Caco-2 (cell line): ENCODE results near the gene CCDC198. TPM values are rescaled to one million over a fixed set of nuclear protein-coding genes. Genes with fewer than 3 reads are reported as not detected.

ENCODE experiments used
- BruUV-seq: library from RNA; stranded (reverse); fragments of 400-500 nt; replicated peaks from 2 replicates; lab custom pipeline; 2021; lab: Mats Ljungman, UMichigan
- CTCF ChIA-PET: fragments of 300-600 bp; sonication (Branson Sonifier 250); formaldehyde crosslinking; loops from one replicate; lab custom pipeline; 2022; ENCODE audit warnings: antibody characterized with exemption; lab: Charles Lee
- POLR2A ChIA-PET: fragments of 300-600 bp; sonication (Branson Sonifier 250); formaldehyde crosslinking; loops from one replicate; lab custom pipeline; 2022; ENCODE audit warnings: antibody characterized with exemption; lab: Charles Lee
- DNase-seq, 2 experiments: peaks; one replicate each; pipeline versions ENCODE4 v3.0.0 to v3.0.0-alpha.2; 2020 to 2022
- H3K27me3 ChIP-seq: replicated peaks from 2 replicates; pipeline ENCODE4 v1.6.0; 2011; ENCODE audit warnings: low read length; ENCODE audit not compliant: control insufficient read depth, insufficient read depth
- H3K36me3 ChIP-seq: 2 replicates; pipeline ENCODE4 v1.5.1; 2011; ENCODE audit warnings: low read length; ENCODE audit not compliant: control insufficient read depth, insufficient read depth
- H3K4me1 ChIP-seq: fragments of 250-450 bp; sonication (Bioruptor Pico); 2 replicates; pipeline ENCODE4 v1.5.1; 2020; ENCODE audit warnings: mild to moderate bottlenecking
- H3K4me3 ChIP-seq: 2 replicates; pipeline ENCODE4 v1.5.1; 2011; ENCODE audit warnings: low read depth, mild to moderate bottlenecking, control low read depth, low read length
- H3K9me3 ChIP-seq: fragments of 250-450 bp; sonication (Bioruptor Pico); 2 replicates; pipeline ENCODE4 v1.5.1; 2020; ENCODE audit warnings: mild to moderate bottlenecking, moderate library complexity
- H3K27ac Mint-ChIP-seq: one replicate; pipeline ENCODE4 v1.8.0; 2022; ENCODE audit warnings: mixed read lengths; ENCODE audit not compliant: unreplicated experiment
- H3K27me3 Mint-ChIP-seq: one replicate; pipeline ENCODE4 v1.8.0; 2022; ENCODE audit warnings: mixed read lengths; ENCODE audit not compliant: insufficient read depth, unreplicated experiment
- H3K36me3 Mint-ChIP-seq: one replicate; pipeline ENCODE4 v1.8.0; 2022; ENCODE audit warnings: mild to moderate bottlenecking, mixed read lengths; ENCODE audit not compliant: insufficient read depth, unreplicated experiment
- H3K4me1 Mint-ChIP-seq: one replicate; pipeline ENCODE4 v1.8.0; 2022; ENCODE audit warnings: low read depth, mixed read lengths; ENCODE audit not compliant: unreplicated experiment
- H3K4me3 Mint-ChIP-seq: one replicate; pipeline ENCODE4 v1.8.0; 2022; ENCODE audit warnings: mild to moderate bottlenecking, moderate library complexity, mixed read lengths; ENCODE audit not compliant: unreplicated experiment
- H3K9me3 Mint-ChIP-seq: one replicate; pipeline ENCODE4 v1.8.0; 2022; ENCODE audit warnings: mixed read lengths; ENCODE audit not compliant: unreplicated experiment
- intact Hi-C: fragments of 100-400 bp; cut with micrococcal nuclease; formaldehyde crosslinking; loops from one replicate; pipeline ENCODE4 v1.10.0; 2022; ENCODE audit not compliant: unreplicated experiment
- total RNA-seq: library from RNA; stranded (reverse); gene quantifications from 2 replicates; pipeline ENCODE4 v1.2.3, GENCODE V29; 2022
- TF ChIP-seq, protein P1 (sequence below), 2 experiments: fragments of 200-600 bp in 1 of 2; IDR thresholded peaks; 1 replicate in 1 of 2; 2 replicates in 1 of 2; pipeline versions ENCODE4 v1.5.1 to v1.8.0; 2011 to 2022; ENCODE audit warnings: antibody characterized with exemption in 1 of 2, control low read depth in 1 of 2, inconsistent platforms in 1 of 2, low read depth in 1 of 2, low read length in 1 of 2, mild to moderate bottlenecking in 1 of 2, moderate library complexity in 1 of 2; ENCODE audit not compliant: insufficient read depth in 1 of 2, severe bottlenecking in 1 of 2, unreplicated experiment in 1 of 2

CCDC198 gene
- total RNA-seq, 1 experiment from 2014 or later = 0.66 TPM

DNA sequence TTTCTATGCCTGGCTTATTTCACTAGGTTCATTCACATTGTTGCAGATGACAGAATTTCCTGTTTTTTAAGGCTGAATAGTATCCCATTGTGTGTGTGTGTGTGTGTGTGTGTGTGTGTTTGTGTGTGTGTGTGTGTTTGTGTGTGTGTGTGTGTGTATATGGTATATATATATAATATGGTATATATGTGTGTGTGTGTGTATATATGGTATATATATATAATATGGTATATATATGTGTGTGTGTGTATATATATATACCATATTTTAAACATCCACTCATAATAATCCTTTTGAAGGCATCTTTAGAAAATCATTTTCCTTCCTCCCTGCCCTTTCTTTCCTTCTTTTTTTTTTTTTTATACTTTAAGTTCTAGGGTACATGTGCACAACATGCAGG lies 5.0 kb upstream of the CCDC198 start:
- no peak for DNase-seq
- Mint-ChIP-seq H3K9me3 (no peaks in the 10 kb centered on the region), H3K27me3 (no peaks in the 10 kb centered on the region), H3K4me3 (no peak overlapping the region), H3K36me3 (no peaks in the 10 kb centered on the region), H3K27ac (no peak overlapping the region), H3K4me1 (peaks cover 4% of the 10 kb centered on the region)
- Histone ChIP-seq H3K4me1 (0 out of 2 replicates have a peak, but pooled peaks cover 5% of the 10 kb centered on the region), H3K4me3 (no peak overlapping the region), H3K9me3 (no peaks in the 10 kb centered on the region), H3K27me3 (no peaks in the 10 kb centered on the region), H3K36me3 (no peaks in the 10 kb centered on the region)
- ChIA-PET CTCF (no interaction called here), POLR2A (no interaction called here)
- BruUV-seq = no TSS peak
- TF ChIP-seq, protein P1, sequence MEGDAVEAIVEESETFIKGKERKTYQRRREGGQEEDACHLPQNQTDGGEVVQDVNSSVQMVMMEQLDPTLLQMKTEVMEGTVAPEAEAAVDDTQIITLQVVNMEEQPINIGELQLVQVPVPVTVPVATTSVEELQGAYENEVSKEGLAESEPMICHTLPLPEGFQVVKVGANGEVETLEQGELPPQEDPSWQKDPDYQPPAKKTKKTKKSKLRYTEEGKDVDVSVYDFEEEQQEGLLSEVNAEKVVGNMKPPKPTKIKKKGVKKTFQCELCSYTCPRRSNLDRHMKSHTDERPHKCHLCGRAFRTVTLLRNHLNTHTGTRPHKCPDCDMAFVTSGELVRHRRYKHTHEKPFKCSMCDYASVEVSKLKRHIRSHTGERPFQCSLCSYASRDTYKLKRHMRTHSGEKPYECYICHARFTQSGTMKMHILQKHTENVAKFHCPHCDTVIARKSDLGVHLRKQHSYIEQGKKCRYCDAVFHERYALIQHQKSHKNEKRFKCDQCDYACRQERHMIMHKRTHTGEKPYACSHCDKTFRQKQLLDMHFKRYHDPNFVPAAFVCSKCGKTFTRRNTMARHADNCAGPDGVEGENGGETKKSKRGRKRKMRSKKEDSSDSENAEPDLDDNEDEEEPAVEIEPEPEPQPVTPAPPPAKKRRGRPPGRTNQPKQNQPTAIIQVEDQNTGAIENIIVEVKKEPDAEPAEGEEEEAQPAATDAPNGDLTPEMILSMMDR (IDR thresholded peaks at IDR 0.05; ENCODE audit: insufficient read depth in 1 of 2, low read depth in 1 of 2, low read length in 1 of 2, severe bottlenecking in 1 of 2, unreplicated experiment in 1 of 2) = no peak
- intact Hi-C loops = no loop called here

- intact Hi-C loops = no loop called here
- ChIA-PET CTCF (no interaction called here), POLR2A (no interaction called here)
- H3K9me3 ChIP-seq = no peaks in the 10 kb centered on the region
- no peak overlapping the region for H3K4me3 Mint-ChIP-seq
- H3K4me1 ChIP-seq = peaks cover 10% of the 10 kb centered on the region; the same call in 1 of the 2 replicates
- DNase-seq = no peak
- H3K36me3 Mint-ChIP-seq = no peaks in the 10 kb centered on the region
- no TSS peak for BruUV-seq
- H3K27me3 ChIP-seq = no peaks in the 10 kb centered on the region
- no peaks in the 10 kb centered on the region for H3K36me3 ChIP-seq
- H3K27me3 Mint-ChIP-seq = no peaks in the 10 kb centered on the region
- H3K27ac Mint-ChIP-seq = no peak overlapping the region
- no peak overlapping the region for H3K4me3 ChIP-seq
- TF ChIP-seq, protein P1 (IDR thresholded peaks at IDR 0.05; ENCODE audit: insufficient read depth in 1 of 2, low read depth in 1 of 2, low read length in 1 of 2, severe bottlenecking in 1 of 2, unreplicated experiment in 1 of 2) = no peak
- peaks cover 10% of the 10 kb centered on the region for H3K4me1 Mint-ChIP-seq
- no peaks in the 10 kb centered on the region for H3K9me3 Mint-ChIP-seq
Measured at GRCh38 chr14:57498035-57498434, 4.4 kb upstream of the CCDC198 start.

DNA sequence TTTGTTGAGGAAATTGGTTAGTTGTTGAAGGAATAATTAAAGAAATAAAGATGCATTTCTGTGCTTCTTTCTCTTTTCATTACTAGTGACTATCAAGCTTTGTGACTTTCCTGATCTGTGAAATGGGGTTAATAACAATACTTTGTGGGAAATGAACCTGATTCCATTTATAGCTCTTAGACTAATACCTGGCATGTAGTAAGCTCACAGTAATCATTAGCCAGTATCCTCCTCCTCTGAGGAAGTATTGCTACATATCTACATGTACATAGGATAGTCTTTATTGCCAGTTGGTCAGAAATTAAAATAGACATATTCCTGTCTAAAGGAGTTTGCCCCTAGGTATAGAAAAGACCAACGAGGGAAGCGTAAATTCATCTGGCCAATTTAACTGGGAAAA lies 1.8 kb upstream of the CCDC198 start:
- H3K4me3 ChIP-seq = no peak overlapping the region
- intact Hi-C loops = no loop called here
- BruUV-seq = no TSS peak
- Mint-ChIP-seq H3K9me3 (no peaks in the 10 kb centered on the region), H3K4me3 (no peak overlapping the region), H3K4me1 (peaks cover 15% of the 10 kb centered on the region), H3K27me3 (no peaks in the 10 kb centered on the region), H3K27ac (no peak overlapping the region), H3K36me3 (no peaks in the 10 kb centered on the region)
- DNase-seq = no peak
- peaks cover 13% of the 10 kb centered on the region; the same call in 1 of the 2 replicates for H3K4me1 ChIP-seq
- no peaks in the 10 kb centered on the region for H3K36me3 ChIP-seq
- ChIA-PET CTCF (no interaction called here), POLR2A (no interaction called here)
- no peaks in the 10 kb centered on the region for H3K27me3 ChIP-seq
- H3K9me3 ChIP-seq = no peaks in the 10 kb centered on the region
- TF ChIP-seq, protein P1 (IDR thresholded peaks at IDR 0.05; ENCODE audit: insufficient read depth in 1 of 2, low read depth in 1 of 2, low read length in 1 of 2, severe bottlenecking in 1 of 2, unreplicated experiment in 1 of 2) = no peak
